ENCODE data around the gene CCP110.

CCP110 gene

DNA sequence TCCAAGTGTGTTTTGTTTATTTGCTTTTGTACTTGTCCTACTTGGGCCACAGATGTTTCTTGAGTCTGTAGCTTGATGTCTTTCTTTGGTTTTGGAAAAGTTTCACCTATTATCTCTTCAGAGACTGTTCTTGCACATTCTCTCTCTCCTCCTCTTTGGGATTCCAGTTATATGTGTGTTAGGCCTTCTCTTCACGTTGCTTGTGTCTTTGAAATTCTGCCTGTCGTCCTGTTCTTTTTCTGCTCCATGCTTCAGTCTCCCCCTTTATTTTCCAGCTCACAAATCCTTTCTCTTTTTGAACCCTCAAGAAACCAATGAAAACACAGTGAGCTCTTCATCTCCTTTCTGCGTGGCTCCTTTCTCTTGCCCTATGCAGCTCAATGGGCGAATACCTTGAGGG lies 39.6 kb downstream of the CCP110 start:
- H3K27ac ChIP-seq = no peak overlapping the region
- DNase-seq (ENCODE audit: low spot score) = no peak
- no peak for TF ChIP-seq CTCF (conservative IDR thresholded peaks at IDR 0.05; ENCODE audit: low read depth)
- POLR2A ChIA-PET (ENCODE audit: low non-redundant PET) = no interaction called here
- CTCF ChIA-PET = interaction anchor here (0.6 to 0.7 kb wide), 2 partner anchors 118 to 238 kb away, joined by 3 read pairs; no protein-coding TSS in a partner anchor

- no peak overlapping the region for H3K27ac ChIP-seq
- POLR2A ChIA-PET (ENCODE audit: low non-redundant PET) = no interaction called here
- CTCF ChIA-PET = interaction anchor here (0.6 kb wide), 1 partner anchor 333 kb away, joined by 5 read pairs; no protein-coding TSS in a partner anchor
- DNase-seq (ENCODE audit: low spot score) = no peak
- no peak for TF ChIP-seq CTCF (conservative IDR thresholded peaks at IDR 0.05; ENCODE audit: low read depth)
These were observed 42.6 kb downstream of the CCP110 start for GRCh38 chr16:19566362-19566761.

DNA sequence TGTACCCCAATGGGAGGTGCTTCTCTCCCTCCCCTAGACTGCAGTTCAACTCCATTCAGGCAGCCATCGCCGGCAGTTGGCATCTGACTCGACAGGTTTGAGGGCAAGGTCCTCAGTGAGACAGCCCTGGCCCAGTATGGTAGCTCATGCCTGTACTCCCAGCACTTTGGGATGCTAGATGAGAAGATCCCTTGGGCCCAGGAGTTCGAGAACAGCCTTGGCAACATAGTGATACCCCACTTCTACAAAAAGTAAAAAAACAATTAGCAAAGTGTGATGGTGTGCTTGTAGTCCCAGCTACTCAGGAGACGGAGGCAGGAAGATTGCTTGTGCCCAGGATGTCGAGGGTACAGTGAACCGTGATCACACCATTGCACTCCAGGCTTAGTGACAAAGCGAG lies 43.8 kb downstream of the CCP110 start:
- no peak for TF ChIP-seq CTCF (conservative IDR thresholded peaks at IDR 0.05; ENCODE audit: low read depth)
- CTCF ChIA-PET = interaction anchor here (0.6 to 0.9 kb wide), 2 partner anchors 157 to 1788 kb away, joined by 3 read pairs; no protein-coding TSS in a partner anchor

GRCh38 chr16:19573997-19574396 lies 50.3 kb downstream of the CCP110 start:
- no peak overlapping the region for H3K27ac ChIP-seq
- POLR2A ChIA-PET (ENCODE audit: low non-redundant PET) = no interaction called here
- no peak for DNase-seq (ENCODE audit: low spot score)
- CTCF ChIA-PET = interaction anchor here (0.7 kb wide), 1 partner anchor 726 kb away, joined by 5 read pairs; no protein-coding TSS in a partner anchor
- TF ChIP-seq CTCF (conservative IDR thresholded peaks at IDR 0.05; ENCODE audit: low read depth) = no peak

More for the DNA sequence above, 43.8 kb downstream of the CCP110 start:
- POLR2A ChIA-PET (ENCODE audit: low non-redundant PET) = no interaction called here
- no peak for DNase-seq (ENCODE audit: low spot score)
- no peak overlapping the region for H3K27ac ChIP-seq

GRCh38 chr16:19574615-19575014 lies 50.9 kb downstream of the CCP110 start:
- CTCF ChIA-PET = interaction anchor here (0.8 kb wide), 1 partner anchor 333 kb away, joined by 4 read pairs; no protein-coding TSS in a partner anchor
- no peak overlapping the region for H3K27ac ChIP-seq
- TF ChIP-seq CTCF (conservative IDR thresholded peaks at IDR 0.05; ENCODE audit: low read depth) = no peak
- POLR2A ChIA-PET (ENCODE audit: low non-redundant PET) = no interaction called here
- DNase-seq (ENCODE audit: low spot score) = no peak

- CTCF ChIA-PET = no interaction called here
- TF ChIP-seq CTCF (conservative IDR thresholded peaks at IDR 0.05; ENCODE audit: low read depth) = no peak
- POLR2A ChIA-PET (ENCODE audit: low non-redundant PET) = interaction anchor here (0.7 kb wide), 1 partner anchor 431 kb away, joined by 9 read pairs; no protein-coding TSS in a partner anchor
- no peak for DNase-seq (ENCODE audit: low spot score)
- no peak overlapping the region for H3K27ac ChIP-seq
These were observed 54.7 kb downstream of the CCP110 start for GRCh38 chr16:19578378-19578971.
